ENCODE measurements around the gene S1PR4. TPM values are rescaled to one million over a fixed set of nuclear protein-coding genes. Genes with fewer than 3 reads are reported as not detected.

S1PR4 gene
- total RNA-seq, 1 experiment from 2014 or later, result 0.26 TPM

GRCh38 chr19:3131168-3131567 is 47.4 kb upstream of the S1PR4 start:
- DNase-seq (ENCODE audit: low read depth, low spot score) (no peak), ATAC-seq (no peak)
- Histone ChIP-seq H3K4me3 (ENCODE audit: low read depth in 2 of 2, low read length in 2 of 2) (no peak overlapping the region), H3K27me3 (ENCODE audit: control insufficient read depth, insufficient read depth, low read length) (no peaks in the 10 kb centered on the region), H3K4me1 (ENCODE audit: control insufficient read depth, insufficient read depth, low read length) (peaks cover 4% of the 10 kb centered on the region; the same call in 1 of the 2 replicates), H3K27ac (ENCODE audit: low read length) (no peak overlapping the region), H3K9me3 (ENCODE audit: control insufficient read depth, insufficient read depth, low read depth, low read length) (no peaks in the 10 kb centered on the region), H3K36me3 (ENCODE audit: control insufficient read depth, insufficient read depth, low read length) (no peaks in the 10 kb centered on the region)
- in situ Hi-C loops (cut with HindIII; ENCODE audit: low pct_unique_long_range_greater_than_20kb, low sequenced_read_pairs), result no loop called here
- POLR2A ChIA-PET, result no interaction called here
- BruUV-seq (replicated peaks), result no TSS peak
- intact Hi-C loops (cut with micrococcal nuclease; ENCODE audit: unreplicated experiment), result no loop called here
- TF ChIP-seq TCF7L2 (IDR thresholded peaks at IDR 0.05; ENCODE audit: low read depth, low read length), result no peak
- no peak for TF ChIP-seq REST (IDR thresholded peaks at IDR 0.05; ENCODE audit: insufficient read depth in 1 of 2, low read depth in 2 of 2, low read length in 1 of 2)
- TF ChIP-seq SIN3A (IDR thresholded peaks at IDR 0.05; ENCODE audit: borderline replicate concordance, insufficient read depth, low read depth, low read length), result no peak
- TF ChIP-seq POLR2AphosphoS5 (IDR thresholded peaks at IDR 0.05; ENCODE audit: low read depth, low read length), result no peak
- TF ChIP-seq CTCF (IDR thresholded peaks at IDR 0.05), result no peak
- CTCF ChIA-PET, result no interaction called here

- CTCF ChIA-PET, result interaction anchor here (0.6 kb wide), 1 partner anchor 14 kb away, joined by 7 read pairs; no protein-coding TSS in a partner anchor
- Histone ChIP-seq H3K4me3 (ENCODE audit: low read depth in 2 of 2, low read length in 2 of 2) (peak overlapping the region in 1 of 2 experiments; percentile 18; a peak in 1 of 4 replicates), H3K9me3 (ENCODE audit: control insufficient read depth, insufficient read depth, low read depth, low read length) (no peaks in the 10 kb centered on the region), H3K27me3 (ENCODE audit: control insufficient read depth, insufficient read depth, low read length) (no peaks in the 10 kb centered on the region), H3K4me1 (ENCODE audit: control insufficient read depth, insufficient read depth, low read length) (peaks cover 4% of the 10 kb centered on the region), H3K27ac (ENCODE audit: low read length) (peak overlapping the region; percentile 59; the same call in 1 of the 2 replicates), H3K36me3 (ENCODE audit: control insufficient read depth, insufficient read depth, low read length) (no peaks in the 10 kb centered on the region)
- DNase-seq (ENCODE audit: low read depth, low spot score) (no peak), ATAC-seq (peak; percentile 73)
- in situ Hi-C loops (cut with HindIII; ENCODE audit: low pct_unique_long_range_greater_than_20kb, low sequenced_read_pairs), result no loop called here
- intact Hi-C loops (cut with micrococcal nuclease; ENCODE audit: unreplicated experiment), result no loop called here
- no peak for TF ChIP-seq CTCF (IDR thresholded peaks at IDR 0.05)
- TF ChIP-seq SIN3A (IDR thresholded peaks at IDR 0.05; ENCODE audit: borderline replicate concordance, insufficient read depth, low read depth, low read length), result no peak
- no TSS peak for BruUV-seq (replicated peaks)
- POLR2A ChIA-PET, result interaction anchor here (0.5 to 0.6 kb wide), 2 partner anchors 8 to 216 kb away, joined by 5 to 15 read pairs; no protein-coding TSS in a partner anchor
Observed at GRCh38 chr19:3132971-3133792, 45.4 kb upstream of the S1PR4 start.
